Endodermal cell (in vitro differentiated cells): ENCODE data around the gene POU2AF1. TPM values are rescaled to one million over a fixed set of nuclear protein-coding genes. Genes with fewer than 3 reads are reported as not detected.

Source experiments
- DNase-seq: peaks from one replicate; pipeline ENCODE4 v3.0.0-alpha.2; 2017
- H3K27ac ChIP-seq: 2 replicates; pipeline ENCODE4 v1.5.1; 2013; ENCODE audit warnings: mild to moderate bottlenecking, low read depth, low read length, moderate library complexity
- H3K27me3 ChIP-seq: 2 replicates; pipeline ENCODE4 v1.6.1; 2013; ENCODE audit warnings: mild to moderate bottlenecking, low read length, moderate library complexity; ENCODE audit not compliant: insufficient read depth, control insufficient read depth, poor library complexity, severe bottlenecking
- H3K36me3 ChIP-seq: 2 replicates; pipeline ENCODE4 v1.7.0; 2013; ENCODE audit warnings: mild to moderate bottlenecking, low read length, moderate library complexity; ENCODE audit not compliant: control insufficient read depth, insufficient read depth
- H3K4me1 ChIP-seq: one replicate; pipeline ENCODE4 v1.7.0; 2013; ENCODE audit warnings: low read length; ENCODE audit not compliant: control insufficient read depth, insufficient read depth
- H3K4me3 ChIP-seq: 2 replicates; pipeline ENCODE4 v1.5.1; 2013; ENCODE audit warnings: mild to moderate bottlenecking, low read length, moderate library complexity
- H3K9ac ChIP-seq: 2 replicates; pipeline ENCODE4 v1.6.1; 2013; ENCODE audit warnings: mild to moderate bottlenecking, low read length, moderate library complexity; ENCODE audit not compliant: poor library complexity, severe bottlenecking; ENCODE audit errors: extremely low read depth
- H3K9me3 ChIP-seq: 2 replicates; pipeline ENCODE4 v1.6.1; 2013; ENCODE audit warnings: mild to moderate bottlenecking, low read length, moderate library complexity; ENCODE audit not compliant: control insufficient read depth
- H3K27ac Mint-ChIP-seq: 2 replicates; pipeline ENCODE4 v1.8.0; 2020; ENCODE audit warnings: mixed read lengths
- H3K27me3 Mint-ChIP-seq: 2 replicates; pipeline ENCODE4 v1.8.0; 2021; ENCODE audit warnings: mild to moderate bottlenecking, mixed read lengths; ENCODE audit not compliant: insufficient read depth
- H3K36me3 Mint-ChIP-seq: 2 replicates; pipeline ENCODE4 v1.8.0; 2020; ENCODE audit warnings: low read depth, mixed read lengths
- H3K4me1 Mint-ChIP-seq: 2 replicates; pipeline ENCODE4 v1.8.0; 2020; ENCODE audit warnings: mixed read lengths
- H3K4me3 Mint-ChIP-seq: 2 replicates; pipeline ENCODE4 v1.8.0; 2020; ENCODE audit warnings: mild to moderate bottlenecking, moderate library complexity, mixed read lengths
- H3K9me3 Mint-ChIP-seq: 2 replicates; pipeline ENCODE4 v1.8.0; 2020; ENCODE audit warnings: mild to moderate bottlenecking, mixed read lengths
- CTCF ChIP-seq: fragments of 200-600 bp; sonication (generic); conservative IDR thresholded peaks from 2 replicates; pipeline ENCODE4 v1.5.0; 2021; ENCODE audit warnings: antibody characterized with exemption, mild to moderate bottlenecking
- WGBS, 2 experiments: methylation state at CpG; one replicate each; pipeline versions ENCODE4 v1.1.5 to v1.1.7; 2013; ENCODE audit warnings: missing lambda C conversion rate in 2 of 2, mixed read lengths in 1 of 2; ENCODE audit not compliant: insufficient coverage in 1 of 2, insufficient read length in 1 of 2; 5-methylcytosine and 5-hydroxymethylcytosine counted together
- total RNA-seq, 2 donors: library from RNA; stranded (reverse); fragmentation: NEBNext Ultra II Directional in 1 of 2; extraction: Animal tissue kit (Norgen Biotek cat#: 25700) in 1 of 2; gene quantifications; 2 replicates in 1 of 2; 3 replicates in 1 of 2; pipeline ENCODE4 v1.2.1, GENCODE V29; 2021

The POU2AF1 gene
- total RNA-seq, 2 donors from 2014 or later: 0.46 to 0.77 TPM

DNA sequence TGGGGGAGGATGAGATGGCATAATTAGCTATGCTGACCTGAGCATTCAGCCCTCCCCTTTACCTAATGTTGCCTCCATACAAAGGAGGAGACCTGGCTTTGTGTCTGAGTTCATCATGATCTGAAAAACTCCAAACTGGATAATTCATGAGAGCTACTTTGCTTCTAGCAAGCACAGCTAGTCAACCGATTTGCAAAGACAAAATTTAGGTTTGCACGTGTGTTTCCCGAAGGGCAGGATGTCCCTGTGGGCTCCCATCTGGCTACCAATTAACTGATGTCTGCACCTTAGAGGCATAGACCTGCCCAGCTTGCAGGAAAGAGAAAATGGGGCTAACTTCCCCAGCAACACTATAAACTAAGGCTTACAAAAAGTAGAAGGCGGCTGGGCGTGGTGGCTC, 42.2 kb upstream of the POU2AF1 start:
- Mint-ChIP-seq H3K27ac (no peak overlapping the region), H3K9me3 (no peaks in the 10 kb centered on the region), H3K4me3 (no peak overlapping the region), H3K4me1 (peaks cover 11% of the 10 kb centered on the region), H3K36me3 (no peaks in the 10 kb centered on the region), H3K27me3 (peaks cover 5% of the 10 kb centered on the region)
- no peak overlapping the region for H3K27ac ChIP-seq
- no peaks in the 10 kb centered on the region for H3K36me3 ChIP-seq
- H3K4me1 ChIP-seq: no peaks in the 10 kb centered on the region
- no peaks in the 10 kb centered on the region for H3K27me3 ChIP-seq
- TF ChIP-seq CTCF: no peak
- H3K9me3 ChIP-seq: no peaks in the 10 kb centered on the region
- no peak overlapping the region for H3K9ac ChIP-seq
- WGBS, 2 experiments: 92% methylated on average over 5 of the region's 5 CpGs
- no peak for DNase-seq
- no peak overlapping the region for H3K4me3 ChIP-seq

- no peak for TF ChIP-seq CTCF
- Histone ChIP-seq H3K27ac (no peak overlapping the region), H3K36me3 (no peaks in the 10 kb centered on the region), H3K4me1 (no peaks in the 10 kb centered on the region), H3K9me3 (no peaks in the 10 kb centered on the region), H3K27me3 (no peaks in the 10 kb centered on the region), H3K9ac (no peak overlapping the region), H3K4me3 (no peak overlapping the region)
- 74 to 100% methylated on average over 2 to 5 of the region's 5 CpGs for WGBS, 2 experiments
- Mint-ChIP-seq H3K9me3 (no peaks in the 10 kb centered on the region), H3K27ac (no peak overlapping the region), H3K36me3 (no peaks in the 10 kb centered on the region), H3K27me3 (peaks cover 3% of the 10 kb centered on the region), H3K4me3 (no peak overlapping the region), H3K4me1 (peaks cover 11% of the 10 kb centered on the region)
- peak; percentile 30 for DNase-seq
These were observed 40.7 kb upstream of the POU2AF1 start for GRCh38 chr11:111419641-111420327.

DNA sequence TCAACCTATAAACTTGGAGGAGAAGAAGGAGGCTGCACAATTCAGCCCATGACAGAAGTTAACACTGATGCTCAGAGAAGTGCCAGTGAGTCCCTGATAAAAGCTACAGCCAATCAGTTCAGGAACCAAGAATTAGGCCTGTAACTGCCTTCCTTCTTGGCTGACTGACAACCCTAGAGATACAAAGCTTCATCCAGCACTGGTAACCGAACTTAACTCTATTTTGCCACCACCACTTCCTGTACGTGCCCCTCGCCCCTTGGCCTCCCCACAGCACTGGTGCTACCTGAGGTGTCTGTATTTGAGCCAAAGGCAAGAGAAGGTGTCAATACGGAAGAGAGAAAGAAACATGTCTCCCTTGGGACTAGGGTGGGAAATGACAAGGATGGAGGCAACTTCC, 40.1 kb upstream of the POU2AF1 start:
- peak; percentile 14 for DNase-seq
- H3K4me3 Mint-ChIP-seq: no peak overlapping the region
- no peaks in the 10 kb centered on the region for H3K9me3 Mint-ChIP-seq
- Histone ChIP-seq H3K27me3 (no peaks in the 10 kb centered on the region), H3K4me1 (no peaks in the 10 kb centered on the region), H3K4me3 (no peak overlapping the region), H3K9ac (no peak overlapping the region), H3K9me3 (no peaks in the 10 kb centered on the region), H3K36me3 (no peaks in the 10 kb centered on the region), H3K27ac (no peak overlapping the region)
- WGBS, 2 experiments: 79 to 88% methylated on average over 2 to 4 of the region's 4 CpGs
- TF ChIP-seq CTCF: no peak
- no peaks in the 10 kb centered on the region for H3K36me3 Mint-ChIP-seq
- H3K27ac Mint-ChIP-seq: no peak overlapping the region
- H3K27me3 Mint-ChIP-seq: peaks cover 9% of the 10 kb centered on the region
- H3K4me1 Mint-ChIP-seq: peaks cover 11% of the 10 kb centered on the region
